Measurements from ENCODE around the gene DPH6.

Gene DPH6

GRCh38 chr15:35522061-35522460, 23.9 kb downstream of the DPH6 start:
- FAIRE-seq, result no peak
- TF ChIP-seq CTCF (IDR thresholded peaks at IDR 0.05; ENCODE audit: insufficient read depth, missing control alignments), result no peak
- no peak for DNase-seq (ENCODE audit: insufficient read length, low spot score)

- TF ChIP-seq CTCF (IDR thresholded peaks at IDR 0.05; ENCODE audit: insufficient read depth, missing control alignments), result peak; percentile 76
- FAIRE-seq, result peak; percentile 56
- DNase-seq (ENCODE audit: insufficient read length, low spot score), result no peak
Observed at GRCh38 chr15:35519541-35520149, 26.3 kb downstream of the DPH6 start.

- FAIRE-seq, result no peak
- no peak for DNase-seq (ENCODE audit: insufficient read length, low spot score)
- TF ChIP-seq CTCF (IDR thresholded peaks at IDR 0.05; ENCODE audit: insufficient read depth, missing control alignments), result no peak
Observed at GRCh38 chr15:35519052-35519451, 26.9 kb downstream of the DPH6 start.

- FAIRE-seq (no peak), DNase-seq (ENCODE audit: insufficient read length, low spot score) (no peak)
- no peak for TF ChIP-seq CTCF (IDR thresholded peaks at IDR 0.05; ENCODE audit: insufficient read depth, missing control alignments)
Observed at GRCh38 chr15:35514759-35515158, 31.2 kb downstream of the DPH6 start.

GRCh38 chr15:35507932-35508638, 37.9 kb downstream of the DPH6 start:
- no peak for DNase-seq (ENCODE audit: insufficient read length, low spot score)
- no peak for TF ChIP-seq CTCF (IDR thresholded peaks at IDR 0.05; ENCODE audit: insufficient read depth, missing control alignments)
- peak; percentile 25 for FAIRE-seq

GRCh38 chr15:35506272-35506870, 39.6 kb downstream of the DPH6 start:
- TF ChIP-seq CTCF (IDR thresholded peaks at IDR 0.05; ENCODE audit: insufficient read depth, missing control alignments), result no peak
- FAIRE-seq (no peak), DNase-seq (ENCODE audit: insufficient read length, low spot score) (no peak)

GRCh38 chr15:35505809-35506208, 40.2 kb downstream of the DPH6 start:
- DNase-seq (ENCODE audit: insufficient read length, low spot score), result no peak
- FAIRE-seq, result no peak
- TF ChIP-seq CTCF (IDR thresholded peaks at IDR 0.05; ENCODE audit: insufficient read depth, missing control alignments), result no peak
